WTC11 (cell line): ENCODE measurements around the gene MYH9. TPM values are rescaled to one million over a fixed set of nuclear protein-coding genes. Genes with fewer than 3 reads are reported as not detected.
"Not testable (repeated sequence)": the region's sequence is repeated elsewhere in the genome, so short reads cannot be mapped to it uniquely, and the experiment has no call there.

ENCODE experiments used
- ATAC-seq: fragments of 200-7000 bp; cut with Tn5 transposase; 2 replicates; pipeline ENCODE4 v1.10.0; 2021; ENCODE audit warnings: mild to moderate bottlenecking, moderate library complexity
- CTCF ChIA-PET: fragments of 300-600 bp; sonication (Branson Sonifier 250); formaldehyde crosslinking; loops from one replicate; lab custom pipeline; 2021; ENCODE audit warnings: antibody characterized with exemption; lab: Charles Lee
- POLR2A ChIA-PET: fragments of 350-600 bp; sonication (Branson Sonifier 250); formaldehyde crosslinking; loops from one replicate; lab custom pipeline; 2021; ENCODE audit warnings: antibody characterized with exemption; lab: Charles Lee
- DNase-seq: peaks from one replicate; pipeline ENCODE4 v3.0.0; 2021; ENCODE audit warnings: low spot score
- H3K27ac Mint-ChIP-seq: 2 replicates; pipeline ENCODE4 v1.8.0; 2021; ENCODE audit warnings: mixed read lengths
- H3K27me3 Mint-ChIP-seq: 2 replicates; pipeline ENCODE4 v1.8.0; 2021; ENCODE audit warnings: low read depth, mild to moderate bottlenecking, moderate library complexity, mixed read lengths
- H3K36me3 Mint-ChIP-seq: 2 replicates; pipeline ENCODE4 v1.8.0; 2021; ENCODE audit warnings: mixed read lengths
- H3K4me1 Mint-ChIP-seq: 2 replicates; pipeline ENCODE4 v1.8.0; 2022; ENCODE audit warnings: mixed read lengths
- H3K4me3 Mint-ChIP-seq: 2 replicates; pipeline ENCODE4 v1.8.0; 2021; ENCODE audit warnings: mild to moderate bottlenecking, moderate library complexity, mixed read lengths
- H3K9me3 Mint-ChIP-seq: 2 replicates; pipeline ENCODE4 v1.8.0; 2021; ENCODE audit warnings: mixed read lengths
- ATF3 ChIP-seq: sonication (generic); formaldehyde crosslinking; conservative IDR thresholded peaks from 2 replicates; pipeline ENCODE4 v1.8.1; 2022; ENCODE audit warnings: mild to moderate bottlenecking, missing genetic modification reagents
- EMX1 ChIP-seq: fragments of 250-450 bp; sonication (Bioruptor Pico); IDR thresholded peaks from 2 replicates; pipeline ENCODE4 v1.8.0; 2021; ENCODE audit warnings: mild to moderate bottlenecking
- ETV6 ChIP-seq: sonication (generic); formaldehyde crosslinking; IDR thresholded peaks from 2 replicates; pipeline ENCODE4 v1.8.1; 2022; ENCODE audit warnings: mild to moderate bottlenecking, missing genetic modification reagents
- FOXK1 ChIP-seq: sonication (generic); formaldehyde crosslinking; IDR thresholded peaks from 2 replicates; pipeline ENCODE4 v1.8.0; 2022; ENCODE audit warnings: mild to moderate bottlenecking, moderate library complexity, missing genetic modification reagents
- GABPB1 ChIP-seq: sonication (generic); formaldehyde crosslinking; IDR thresholded peaks from 2 replicates; pipeline ENCODE4 v1.8.1; 2023; ENCODE audit warnings: mild to moderate bottlenecking, missing genetic modification reagents
- IRF1 ChIP-seq: sonication (generic); formaldehyde crosslinking; IDR thresholded peaks from 2 replicates; pipeline ENCODE4 v1.8.0; 2023; ENCODE audit warnings: missing genetic modification reagents
- NFATC4 ChIP-seq: fragments of 250-450 bp; sonication (Bioruptor Pico); IDR thresholded peaks from 2 replicates; pipeline ENCODE4 v1.9.0; 2021; ENCODE audit warnings: mild to moderate bottlenecking
- NFE2L1 ChIP-seq: sonication (generic); formaldehyde crosslinking; IDR thresholded peaks from 2 replicates; pipeline ENCODE4 v1.8.1; 2023; ENCODE audit warnings: missing genetic modification reagents
- RORB ChIP-seq: fragments of 250-450 bp; sonication (Bioruptor Pico); IDR thresholded peaks from 2 replicates; pipeline ENCODE4 v1.9.0; 2021; ENCODE audit warnings: mild to moderate bottlenecking
- SMAD3 ChIP-seq: sonication (generic); formaldehyde crosslinking; IDR thresholded peaks from 2 replicates; pipeline ENCODE4 v1.8.0; 2022; ENCODE audit warnings: missing genetic modification reagents, mild to moderate bottlenecking, borderline replicate concordance
- SOX15 ChIP-seq: fragments of 250-450 bp; sonication (Bioruptor Pico); IDR thresholded peaks from 2 replicates; pipeline ENCODE4 v1.9.0; 2021; ENCODE audit warnings: mild to moderate bottlenecking
- STAT6 ChIP-seq: sonication (generic); formaldehyde crosslinking; conservative IDR thresholded peaks from 2 replicates; pipeline ENCODE4 v1.8.1; 2023; ENCODE audit warnings: mild to moderate bottlenecking, low read depth, missing genetic modification reagents, moderate library complexity
- USF1 ChIP-seq: sonication (generic); formaldehyde crosslinking; IDR thresholded peaks from 2 replicates; pipeline ENCODE4 v1.8.0; 2022; ENCODE audit warnings: mild to moderate bottlenecking, missing genetic modification reagents
- USF2 ChIP-seq: sonication (generic); formaldehyde crosslinking; IDR thresholded peaks from 2 replicates; pipeline ENCODE4 v1.8.1; 2023; ENCODE audit warnings: mild to moderate bottlenecking, missing genetic modification reagents, moderate library complexity
- ZNF232 ChIP-seq: sonication (generic); formaldehyde crosslinking; IDR thresholded peaks from 2 replicates; pipeline ENCODE4 v1.8.0; 2022; ENCODE audit warnings: mild to moderate bottlenecking, missing genetic modification reagents
- total RNA-seq: library from RNA; stranded (reverse); gene quantifications from 3 replicates; pipeline ENCODE4 v1.2.3, GENCODE V29; 2021
- TF ChIP-seq, protein P1 (sequence below): sonication (generic); formaldehyde crosslinking; IDR thresholded peaks from 2 replicates; pipeline ENCODE4 v1.8.0; 2023; ENCODE audit warnings: missing genetic modification reagents, mild to moderate bottlenecking, borderline replicate concordance
- TF ChIP-seq, protein P2 (sequence below): fragments of 250-450 bp; sonication (Bioruptor Pico); IDR thresholded peaks from 2 replicates; pipeline ENCODE4 v2.1.2; 2022; ENCODE audit warnings: mild to moderate bottlenecking, moderate library complexity
- TF ChIP-seq, protein P3 (sequence below): sonication (generic); formaldehyde crosslinking; IDR thresholded peaks from 2 replicates; pipeline ENCODE4 v1.8.1; 2023; ENCODE audit warnings: mild to moderate bottlenecking, missing genetic modification reagents, moderate library complexity
- TF ChIP-seq, protein P4 (sequence below): sonication (generic); formaldehyde crosslinking; IDR thresholded peaks from 2 replicates; pipeline ENCODE4 v1.8.1; 2023; ENCODE audit warnings: mild to moderate bottlenecking, missing genetic modification reagents

Gene MYH9
- total RNA-seq, 1 experiment from 2014 or later = 277 TPM

DNA sequence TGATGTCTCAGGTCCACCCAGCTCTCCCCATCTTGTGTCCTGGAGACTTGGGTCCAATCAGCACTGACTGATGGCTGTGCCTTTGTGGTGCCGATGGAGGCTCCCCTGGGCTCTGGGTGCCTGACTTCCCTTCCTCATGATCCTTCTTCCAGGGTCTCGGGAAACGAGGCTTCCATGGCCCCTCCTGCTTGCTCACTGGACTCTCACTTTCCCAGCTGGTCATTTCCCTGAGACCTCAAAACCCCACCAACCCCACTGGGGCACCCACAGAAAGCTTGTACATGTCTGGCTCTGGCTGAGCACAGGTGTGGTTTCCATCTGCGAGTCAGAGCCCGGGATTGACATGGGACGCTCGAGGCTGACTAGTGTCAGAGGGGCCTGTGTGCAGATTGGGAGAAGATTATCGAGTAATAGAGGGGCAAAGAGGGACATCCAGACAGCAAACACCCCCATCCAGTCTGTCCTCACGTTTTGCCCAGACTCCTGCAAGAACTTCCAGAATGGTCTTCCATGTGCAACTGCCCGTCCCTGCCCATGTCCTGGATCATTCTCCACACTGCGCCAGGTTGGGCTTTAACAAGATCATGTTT lies 119.8 kb downstream of the MYH9 start (continued):
- TF ChIP-seq, protein P1, sequence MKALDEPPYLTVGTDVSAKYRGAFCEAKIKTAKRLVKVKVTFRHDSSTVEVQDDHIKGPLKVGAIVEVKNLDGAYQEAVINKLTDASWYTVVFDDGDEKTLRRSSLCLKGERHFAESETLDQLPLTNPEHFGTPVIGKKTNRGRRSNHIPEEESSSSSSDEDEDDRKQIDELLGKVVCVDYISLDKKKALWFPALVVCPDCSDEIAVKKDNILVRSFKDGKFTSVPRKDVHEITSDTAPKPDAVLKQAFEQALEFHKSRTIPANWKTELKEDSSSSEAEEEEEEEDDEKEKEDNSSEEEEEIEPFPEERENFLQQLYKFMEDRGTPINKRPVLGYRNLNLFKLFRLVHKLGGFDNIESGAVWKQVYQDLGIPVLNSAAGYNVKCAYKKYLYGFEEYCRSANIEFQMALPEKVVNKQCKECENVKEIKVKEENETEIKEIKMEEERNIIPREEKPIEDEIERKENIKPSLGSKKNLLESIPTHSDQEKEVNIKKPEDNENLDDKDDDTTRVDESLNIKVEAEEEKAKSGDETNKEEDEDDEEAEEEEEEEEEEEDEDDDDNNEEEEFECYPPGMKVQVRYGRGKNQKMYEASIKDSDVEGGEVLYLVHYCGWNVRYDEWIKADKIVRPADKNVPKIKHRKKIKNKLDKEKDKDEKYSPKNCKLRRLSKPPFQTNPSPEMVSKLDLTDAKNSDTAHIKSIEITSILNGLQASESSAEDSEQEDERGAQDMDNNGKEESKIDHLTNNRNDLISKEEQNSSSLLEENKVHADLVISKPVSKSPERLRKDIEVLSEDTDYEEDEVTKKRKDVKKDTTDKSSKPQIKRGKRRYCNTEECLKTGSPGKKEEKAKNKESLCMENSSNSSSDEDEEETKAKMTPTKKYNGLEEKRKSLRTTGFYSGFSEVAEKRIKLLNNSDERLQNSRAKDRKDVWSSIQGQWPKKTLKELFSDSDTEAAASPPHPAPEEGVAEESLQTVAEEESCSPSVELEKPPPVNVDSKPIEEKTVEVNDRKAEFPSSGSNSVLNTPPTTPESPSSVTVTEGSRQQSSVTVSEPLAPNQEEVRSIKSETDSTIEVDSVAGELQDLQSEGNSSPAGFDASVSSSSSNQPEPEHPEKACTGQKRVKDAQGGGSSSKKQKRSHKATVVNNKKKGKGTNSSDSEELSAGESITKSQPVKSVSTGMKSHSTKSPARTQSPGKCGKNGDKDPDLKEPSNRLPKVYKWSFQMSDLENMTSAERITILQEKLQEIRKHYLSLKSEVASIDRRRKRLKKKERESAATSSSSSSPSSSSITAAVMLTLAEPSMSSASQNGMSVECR = no peak
- TF ChIP-seq SMAD3 (CRISPR knock-in tag) = no peak
- TF ChIP-seq, all 79 proteins: peak for 0

GRCh38 chr22:36267058-36267457 lies 120.7 kb downstream of the MYH9 start:
- DNase-seq (no peak), ATAC-seq (no peak)
- POLR2A ChIA-PET = no interaction called here
- H3K4me1 Mint-ChIP-seq = peaks cover 7% of the 10 kb centered on the region
- peaks cover 12% of the 10 kb centered on the region for H3K9me3 Mint-ChIP-seq
- CTCF ChIA-PET = interaction anchor here (1.1 to 1.9 kb wide), 3 partner anchors 19 to 88 kb away, joined by 3 to 5 read pairs (median 5); partner anchors contain the start of gene APOL2
- H3K27me3 Mint-ChIP-seq = peaks cover 13% of the 10 kb centered on the region
- no peaks in the 10 kb centered on the region for H3K36me3 Mint-ChIP-seq
- TF ChIP-seq, protein P2, sequence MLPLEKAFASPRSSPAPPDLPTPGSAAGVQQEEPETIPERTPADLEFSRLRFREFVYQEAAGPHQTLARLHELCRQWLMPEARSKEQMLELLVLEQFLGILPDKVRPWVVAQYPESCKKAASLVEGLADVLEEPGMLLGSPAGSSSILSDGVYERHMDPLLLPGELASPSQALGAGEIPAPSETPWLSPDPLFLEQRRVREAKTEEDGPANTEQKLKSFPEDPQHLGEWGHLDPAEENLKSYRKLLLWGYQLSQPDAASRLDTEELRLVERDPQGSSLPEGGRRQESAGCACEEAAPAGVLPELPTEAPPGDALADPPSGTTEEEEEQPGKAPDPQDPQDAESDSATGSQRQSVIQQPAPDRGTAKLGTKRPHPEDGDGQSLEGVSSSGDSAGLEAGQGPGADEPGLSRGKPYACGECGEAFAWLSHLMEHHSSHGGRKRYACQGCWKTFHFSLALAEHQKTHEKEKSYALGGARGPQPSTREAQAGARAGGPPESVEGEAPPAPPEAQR (CRISPR knock-in tag) = no peak
- TF ChIP-seq ETV6 = no peak
- TF ChIP-seq ATF3 = no peak
- TF ChIP-seq GABPB1 (CRISPR knock-in tag) = no peak
- TF ChIP-seq SMAD3 (CRISPR knock-in tag) = no peak
- no peak for TF ChIP-seq STAT6 (CRISPR knock-in tag)
- TF ChIP-seq USF2 (CRISPR knock-in tag) = no peak
- TF ChIP-seq NFE2L1 (CRISPR knock-in tag) = no peak
- TF ChIP-seq NFATC4 (CRISPR knock-in tag) = no peak
- TF ChIP-seq RORB (CRISPR knock-in tag) = no peak
- no peak for TF ChIP-seq ZNF232 (CRISPR knock-in tag)
- TF ChIP-seq EMX1 = no peak
- TF ChIP-seq FOXK1 (CRISPR knock-in tag) = no peak
- TF ChIP-seq, protein P3, sequence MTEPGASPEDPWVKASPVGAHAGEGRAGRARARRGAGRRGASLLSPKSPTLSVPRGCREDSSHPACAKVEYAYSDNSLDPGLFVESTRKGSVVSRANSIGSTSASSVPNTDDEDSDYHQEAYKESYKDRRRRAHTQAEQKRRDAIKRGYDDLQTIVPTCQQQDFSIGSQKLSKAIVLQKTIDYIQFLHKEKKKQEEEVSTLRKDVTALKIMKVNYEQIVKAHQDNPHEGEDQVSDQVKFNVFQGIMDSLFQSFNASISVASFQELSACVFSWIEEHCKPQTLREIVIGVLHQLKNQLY = no peak
- TF ChIP-seq USF1 (CRISPR knock-in tag) = no peak
- TF ChIP-seq, protein P4, sequence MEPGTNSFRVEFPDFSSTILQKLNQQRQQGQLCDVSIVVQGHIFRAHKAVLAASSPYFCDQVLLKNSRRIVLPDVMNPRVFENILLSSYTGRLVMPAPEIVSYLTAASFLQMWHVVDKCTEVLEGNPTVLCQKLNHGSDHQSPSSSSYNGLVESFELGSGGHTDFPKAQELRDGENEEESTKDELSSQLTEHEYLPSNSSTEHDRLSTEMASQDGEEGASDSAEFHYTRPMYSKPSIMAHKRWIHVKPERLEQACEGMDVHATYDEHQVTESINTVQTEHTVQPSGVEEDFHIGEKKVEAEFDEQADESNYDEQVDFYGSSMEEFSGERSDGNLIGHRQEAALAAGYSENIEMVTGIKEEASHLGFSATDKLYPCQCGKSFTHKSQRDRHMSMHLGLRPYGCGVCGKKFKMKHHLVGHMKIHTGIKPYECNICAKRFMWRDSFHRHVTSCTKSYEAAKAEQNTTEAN (CRISPR knock-in tag) = no peak
- no peak for TF ChIP-seq IRF1 (CRISPR knock-in tag)
- no peak for TF ChIP-seq SOX15 (CRISPR knock-in tag)
- H3K27ac Mint-ChIP-seq = no peak overlapping the region
- no peak overlapping the region for H3K4me3 Mint-ChIP-seq

GRCh38 chr22:36263886-36264664 lies 123.7 kb downstream of the MYH9 start:
- not testable (repeated sequence) for H3K27ac Mint-ChIP-seq, H3K36me3 Mint-ChIP-seq, ATAC-seq, H3K27me3 Mint-ChIP-seq, DNase-seq, H3K4me3 Mint-ChIP-seq
- ChIA-PET CTCF (interaction anchor here (1.3 to 1.9 kb wide), 3 partner anchors 14 to 223 kb away, joined by 3 to 7 read pairs (median 5); no protein-coding TSS in a partner anchor), POLR2A (interaction anchor here (0.6 kb wide), 1 partner anchor 24 kb away, joined by 3 read pairs; no protein-coding TSS in a partner anchor)
- H3K9me3 Mint-ChIP-seq = peaks cover 12% of the 10 kb centered on the region
- peaks cover 23% of the 10 kb centered on the region for H3K4me1 Mint-ChIP-seq
